ENCODE data around the gene RBM11.
A peak's percentile ranks its signal among the peaks of the same experiment; 100 is the strongest.
"Not testable (repeated sequence)": the region's sequence is repeated elsewhere in the genome, so short reads cannot be mapped to it uniquely, and the experiment has no call there.

RBM11 gene, protein sequence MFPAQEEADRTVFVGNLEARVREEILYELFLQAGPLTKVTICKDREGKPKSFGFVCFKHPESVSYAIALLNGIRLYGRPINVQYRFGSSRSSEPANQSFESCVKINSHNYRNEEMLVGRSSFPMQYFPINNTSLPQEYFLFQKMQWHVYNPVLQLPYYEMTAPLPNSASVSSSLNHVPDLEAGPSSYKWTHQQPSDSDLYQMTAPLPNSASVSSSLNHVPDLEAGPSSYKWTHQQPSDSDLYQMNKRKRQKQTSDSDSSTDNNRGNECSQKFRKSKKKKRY

DNA sequence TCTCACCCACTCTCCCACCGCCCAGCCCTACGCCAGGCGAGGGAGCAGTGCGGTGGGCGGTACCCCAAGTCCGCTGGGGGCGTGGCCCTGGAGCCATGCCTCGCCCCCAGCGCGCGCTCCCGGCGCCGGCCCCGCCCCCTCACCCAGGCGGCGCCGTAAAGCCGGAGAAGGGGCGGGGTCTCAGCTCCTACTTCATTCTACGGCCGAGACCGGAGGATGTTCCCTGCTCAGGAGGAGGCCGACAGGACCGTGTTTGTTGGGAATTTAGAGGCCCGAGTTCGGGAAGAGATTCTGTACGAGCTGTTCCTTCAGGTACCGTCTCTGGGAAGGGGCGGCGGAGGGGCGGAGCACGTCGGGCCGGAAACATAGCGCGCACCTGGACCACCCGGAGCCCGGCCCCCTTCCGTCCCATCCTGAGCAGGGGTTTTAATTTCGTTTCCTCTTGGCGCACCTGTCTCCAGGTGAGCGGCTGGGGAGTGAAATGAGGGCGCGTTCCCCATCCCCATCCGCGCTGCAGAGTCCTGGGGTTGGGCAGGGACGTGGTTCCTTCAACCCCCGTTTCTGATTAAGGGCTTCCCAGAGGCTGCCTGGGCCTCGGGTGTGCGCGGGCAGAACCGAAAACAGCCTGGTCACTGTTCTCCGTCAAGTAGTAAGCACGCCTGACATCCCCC is at the start of gene RBM11:
Gene RBM11, plus strand, starts transcription at position 187 of the 671 bp plus-strand sequence. Its CDS starts 30 bp downstream, at position 217.
- Histone ChIP-seq H3K4me1 (no peaks in the 10 kb centered on the region), H3K9me3 (no peaks in the 10 kb centered on the region), H3K36me3 (replicated peaks) (no peaks in the 10 kb centered on the region), H3K4me3 (peak within 1 kb of the TSS; percentile 65), H3K27me3 (ENCODE audit: low read depth) (peaks cover 17% of the 10 kb centered on the region)
- in situ Hi-C loops (cut with MboI; ENCODE audit: low sequenced_read_pairs) = no loop called here
- DNase-seq (ENCODE audit: low spot score in 2 of 2) = peak; percentile 77 to 88

DNA sequence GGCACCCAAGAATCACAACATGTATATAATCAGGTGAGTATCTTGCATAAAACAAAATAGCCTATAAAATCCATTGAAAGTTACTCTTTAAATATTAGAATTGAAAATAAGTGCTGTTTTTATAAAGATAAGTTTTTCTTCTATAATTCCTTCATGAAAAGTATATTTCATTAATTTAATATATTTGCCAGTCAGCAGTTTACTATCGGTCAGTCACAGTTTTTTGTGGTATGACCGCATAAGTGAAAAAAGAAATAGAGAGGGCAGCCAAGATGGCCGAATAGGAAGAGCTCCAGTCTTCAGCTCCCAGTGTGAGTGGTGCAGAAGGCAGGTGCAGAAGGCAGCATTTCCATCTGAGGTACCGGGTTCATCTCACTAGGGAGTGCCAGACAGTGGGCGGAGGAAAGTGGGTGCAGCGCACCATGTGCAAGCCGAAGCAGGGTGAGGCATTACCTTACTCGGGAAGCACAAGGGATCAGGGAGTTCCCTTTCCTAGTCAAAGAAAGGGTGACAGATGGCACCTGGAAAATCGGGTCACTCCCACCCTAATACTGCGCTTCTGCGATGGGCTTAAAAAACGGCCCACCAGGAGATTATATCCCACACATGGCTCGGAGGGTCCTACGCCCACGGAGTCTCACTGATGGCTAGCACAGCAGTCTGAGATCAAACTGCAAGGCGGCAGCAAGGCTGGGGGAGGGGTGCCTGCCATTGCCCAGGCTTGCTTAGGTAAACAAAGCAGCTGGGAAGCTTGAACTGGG is 49.3 kb upstream of the RBM11 start:
- DNase-seq (ENCODE audit: low spot score in 2 of 2) = peak in 1 of 2 experiments; percentile 11
- H3K36me3 ChIP-seq (replicated peaks); H3K27me3 ChIP-seq (ENCODE audit: low read depth); H3K4me3 ChIP-seq; H3K4me1 ChIP-seq; in situ Hi-C loops (cut with MboI; ENCODE audit: low sequenced_read_pairs); H3K9me3 ChIP-seq: not testable (repeated sequence)

DNA sequence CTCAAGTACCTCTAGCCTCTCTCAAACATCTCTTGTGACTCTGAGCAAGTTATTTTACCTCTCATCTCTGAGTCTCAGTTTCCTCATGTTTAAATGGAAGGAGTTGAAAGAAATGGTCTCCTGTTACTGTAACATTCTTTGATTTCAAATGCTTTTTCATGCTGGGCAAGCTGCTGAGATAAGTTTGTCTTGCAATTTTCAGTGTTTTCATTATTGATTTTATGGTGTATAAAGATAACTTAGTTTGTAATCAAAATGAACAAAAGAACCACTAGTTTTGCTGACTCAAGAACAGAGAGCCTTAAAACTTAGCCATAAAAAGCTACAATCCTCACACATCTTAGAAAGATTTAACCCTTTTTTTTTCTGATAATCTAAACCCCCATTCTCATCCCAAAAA is 9.7 kb upstream of the RBM11 start:
- in situ Hi-C loops (cut with MboI; ENCODE audit: low sequenced_read_pairs) = no loop called here

DNA sequence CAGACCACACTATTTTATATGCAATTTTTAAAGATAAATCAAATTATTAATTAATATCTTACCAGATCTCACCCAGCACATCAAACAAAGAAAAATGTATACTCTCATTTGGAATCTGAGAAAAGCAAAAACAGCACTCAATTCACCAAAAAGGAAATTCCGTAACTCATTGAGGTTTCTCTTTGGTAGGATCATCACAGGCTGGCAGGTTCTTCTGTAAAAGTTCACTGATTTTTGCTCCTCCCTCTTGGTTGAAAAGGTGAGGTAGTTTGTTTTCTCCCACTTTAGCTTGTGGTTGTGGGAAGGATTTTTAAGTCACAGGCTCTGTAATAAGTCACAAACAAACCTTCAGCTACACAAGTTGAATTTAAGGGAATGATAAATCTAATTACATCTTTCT is 5.2 kb upstream of the RBM11 start, which contains the start of gene LIPI:
Gene LIPI, minus strand, starts transcription at position 218 of the 400 bp plus-strand sequence. Its CDS starts 110 bp downstream, at position 108.
- in situ Hi-C loops (cut with MboI; ENCODE audit: low sequenced_read_pairs) = no loop called here
- no peak for DNase-seq (ENCODE audit: low spot score in 2 of 2)
- H3K4me3 ChIP-seq = no peak within 1 kb of the TSS

More for the DNA sequence above, 9.7 kb upstream of the RBM11 start:
- DNase-seq (ENCODE audit: low spot score in 2 of 2) = no peak
- Histone ChIP-seq H3K4me1 (no peaks in the 10 kb centered on the region), H3K27me3 (ENCODE audit: low read depth) (peaks cover 12% of the 10 kb centered on the region; the same call in 1 of the 2 replicates), H3K36me3 (replicated peaks) (no peaks in the 10 kb centered on the region), H3K9me3 (no peaks in the 10 kb centered on the region), H3K4me3 (no peak overlapping the region)

DNA sequence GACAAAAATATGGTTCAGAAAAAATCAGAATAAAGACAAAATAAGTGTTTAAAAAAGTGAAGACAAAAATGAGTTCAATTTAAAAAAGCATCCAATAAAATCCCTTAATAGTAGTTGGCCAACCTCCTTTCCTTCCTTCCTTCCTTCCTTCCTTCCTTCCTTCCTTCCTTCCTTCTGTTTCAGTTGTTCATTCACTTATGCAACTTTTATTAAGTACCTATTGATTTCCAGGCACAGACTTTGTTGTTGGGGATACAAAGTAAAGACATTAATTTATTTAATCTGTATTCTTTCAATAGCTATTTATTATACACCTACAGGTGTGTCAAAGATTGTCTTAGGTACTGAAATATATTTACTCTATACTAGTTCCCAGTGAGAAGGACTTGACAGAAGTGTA is 2.8 kb upstream of the RBM11 start:
- Histone ChIP-seq H3K27me3 (ENCODE audit: low read depth) (peaks cover 24% of the 10 kb centered on the region), H3K9me3 (no peaks in the 10 kb centered on the region), H3K4me3 (no peak overlapping the region), H3K36me3 (replicated peaks) (no peaks in the 10 kb centered on the region), H3K4me1 (no peaks in the 10 kb centered on the region)
- in situ Hi-C loops (cut with MboI; ENCODE audit: low sequenced_read_pairs) = no loop called here
- no peak for DNase-seq (ENCODE audit: low spot score in 2 of 2)

More for the DNA sequence above, 5.2 kb upstream of the RBM11 start, which contains the start of gene LIPI:
- Histone ChIP-seq H3K36me3 (replicated peaks) (no peaks in the 10 kb centered on the region), H3K9me3 (no peaks in the 10 kb centered on the region), H3K4me1 (no peaks in the 10 kb centered on the region), H3K27me3 (ENCODE audit: low read depth) (peaks cover 27% of the 10 kb centered on the region)

DNA sequence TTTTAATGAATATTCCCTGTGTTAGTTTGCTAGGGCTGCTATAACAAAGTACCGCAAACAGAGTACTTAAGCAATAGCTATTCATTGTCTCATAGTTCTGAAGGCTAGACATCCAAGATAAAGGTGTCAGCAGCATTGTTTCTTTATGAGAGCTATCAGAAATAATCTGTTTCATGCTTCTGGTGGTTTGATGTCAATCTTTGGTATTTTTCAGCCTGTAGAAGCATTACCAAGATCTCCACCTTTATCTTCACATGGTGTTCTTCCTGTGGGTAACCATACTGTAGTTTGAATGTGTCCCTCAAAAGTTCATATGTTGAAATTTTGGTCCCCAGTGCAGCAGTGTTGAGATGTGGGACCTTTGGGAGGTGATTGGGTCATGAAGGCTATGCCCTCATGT is 7.4 kb downstream of the RBM11 start:
- in situ Hi-C loops (cut with MboI; ENCODE audit: low sequenced_read_pairs) = no loop called here

DNA sequence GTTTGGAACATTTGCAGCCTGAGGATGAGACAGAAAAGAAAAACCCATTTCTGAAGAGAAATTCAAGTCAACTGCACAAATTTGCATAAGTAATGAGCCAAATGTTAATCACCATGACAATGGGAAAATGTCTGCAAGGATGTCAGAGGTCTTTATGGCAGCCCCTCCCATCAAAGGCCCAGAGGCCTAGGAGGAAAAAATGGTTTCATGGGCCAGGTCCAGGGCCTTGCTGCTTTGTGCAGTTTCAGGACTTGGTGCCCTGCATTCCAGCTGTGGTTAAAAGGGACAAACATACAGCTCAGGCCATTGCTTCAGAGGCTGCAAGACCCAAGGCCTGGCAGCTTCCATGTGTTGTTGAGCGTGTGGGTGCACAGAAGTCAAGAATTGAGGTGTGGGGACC is 13.4 kb downstream of the RBM11 start:
- Histone ChIP-seq H3K27me3 (ENCODE audit: low read depth) (no peaks in the 10 kb centered on the region), H3K9me3 (peaks cover 3% of the 10 kb centered on the region; the same call in 1 of the 2 replicates), H3K4me3 (no peak overlapping the region), H3K4me1 (no peaks in the 10 kb centered on the region), H3K36me3 (replicated peaks) (no peaks in the 10 kb centered on the region)
- in situ Hi-C loops (cut with MboI; ENCODE audit: low sequenced_read_pairs) = no loop called here
- no peak for DNase-seq (ENCODE audit: low spot score in 2 of 2)

More for the DNA sequence above, 7.4 kb downstream of the RBM11 start:
- no peaks in the 10 kb centered on the region for H3K27me3 ChIP-seq (ENCODE audit: low read depth)
- H3K4me3 ChIP-seq = no peak overlapping the region
- no peak for DNase-seq (ENCODE audit: low spot score in 2 of 2)
- H3K36me3 ChIP-seq (replicated peaks) = no peaks in the 10 kb centered on the region
- no peaks in the 10 kb centered on the region; the same call in 1 of the 2 replicates for H3K9me3 ChIP-seq
- H3K4me1 ChIP-seq = no peaks in the 10 kb centered on the region

DNA sequence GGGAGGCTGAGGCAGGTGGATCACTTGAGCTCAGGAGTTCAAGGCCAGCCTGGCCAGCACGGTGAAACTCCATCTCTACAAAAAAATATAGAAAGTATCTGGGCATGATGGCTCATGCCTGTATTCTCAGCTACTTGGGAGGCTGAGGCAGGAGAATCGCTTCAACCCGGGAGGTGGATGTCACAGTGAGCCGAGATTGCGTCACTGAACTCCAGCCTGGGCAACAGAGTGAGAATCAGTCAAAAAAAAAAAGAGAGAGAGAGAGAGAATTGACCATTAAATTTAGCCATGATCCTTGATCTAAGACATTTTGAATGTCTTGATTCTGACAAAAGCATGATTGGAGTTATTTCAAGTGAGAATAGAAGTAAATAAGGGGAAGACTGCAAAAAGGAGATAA is 19.1 kb downstream of the RBM11 start:
- no peak overlapping the region for H3K4me3 ChIP-seq
- DNase-seq (ENCODE audit: low spot score in 2 of 2) = no peak
- H3K9me3 ChIP-seq = no peaks in the 10 kb centered on the region
- H3K4me1 ChIP-seq = no peaks in the 10 kb centered on the region
- H3K36me3 ChIP-seq (replicated peaks) = no peaks in the 10 kb centered on the region
- H3K27me3 ChIP-seq (ENCODE audit: low read depth) = no peaks in the 10 kb centered on the region
- in situ Hi-C loops (cut with MboI; ENCODE audit: low sequenced_read_pairs) = no loop called here

DNA sequence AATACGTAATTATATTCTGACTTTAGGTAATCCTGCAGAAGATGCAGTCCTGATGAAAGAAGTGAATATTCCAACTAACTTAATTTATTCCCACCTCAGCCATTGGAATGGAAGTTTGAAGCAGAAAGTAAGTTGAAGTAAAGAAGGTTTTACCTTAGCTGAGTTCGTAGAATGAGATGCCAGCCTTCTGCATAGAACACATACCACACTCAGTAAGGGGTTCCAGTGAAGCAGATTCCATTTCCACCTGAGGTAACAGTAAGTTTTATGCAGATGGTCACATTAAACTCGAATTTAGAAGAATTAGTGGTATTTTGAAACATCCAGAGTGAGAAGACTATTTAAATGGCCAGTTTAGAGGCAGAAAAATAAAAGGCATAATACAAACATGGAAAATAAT is 20.2 kb downstream of the RBM11 start:
- in situ Hi-C loops (cut with MboI; ENCODE audit: low sequenced_read_pairs) = no loop called here
- H3K4me3 ChIP-seq = no peak overlapping the region
- H3K27me3 ChIP-seq (ENCODE audit: low read depth) = no peaks in the 10 kb centered on the region
- H3K9me3 ChIP-seq = no peaks in the 10 kb centered on the region
- DNase-seq (ENCODE audit: low spot score in 2 of 2) = no peak
- no peaks in the 10 kb centered on the region for H3K36me3 ChIP-seq (replicated peaks)
- H3K4me1 ChIP-seq = no peaks in the 10 kb centered on the region

DNA sequence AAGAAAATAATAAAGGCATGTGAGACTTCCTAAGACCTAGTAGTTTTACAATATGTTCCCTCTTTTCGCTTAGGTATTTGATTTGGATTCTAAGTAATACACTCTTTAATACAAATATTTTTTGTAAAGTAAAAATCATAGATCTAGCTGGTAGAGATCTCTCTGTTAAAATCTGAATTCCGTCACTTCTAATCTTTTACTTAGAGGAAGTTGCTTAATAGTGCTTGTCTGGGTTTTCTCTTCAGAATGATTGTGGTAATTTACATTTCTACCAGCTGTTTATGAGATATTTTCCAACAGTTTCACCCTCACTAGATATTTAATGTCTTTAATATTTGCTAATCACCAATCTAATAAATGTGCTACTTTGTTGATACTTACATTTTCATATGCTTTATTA is 23.3 kb downstream of the RBM11 start:
- Histone ChIP-seq H3K27me3 (ENCODE audit: low read depth) (no peaks in the 10 kb centered on the region), H3K9me3 (no peaks in the 10 kb centered on the region), H3K4me3 (no peak overlapping the region), H3K36me3 (replicated peaks) (no peaks in the 10 kb centered on the region), H3K4me1 (no peaks in the 10 kb centered on the region; the same call in 1 of the 2 replicates)
- in situ Hi-C loops (cut with MboI; ENCODE audit: low sequenced_read_pairs) = no loop called here
- no peak for DNase-seq (ENCODE audit: low spot score in 2 of 2)

DNA sequence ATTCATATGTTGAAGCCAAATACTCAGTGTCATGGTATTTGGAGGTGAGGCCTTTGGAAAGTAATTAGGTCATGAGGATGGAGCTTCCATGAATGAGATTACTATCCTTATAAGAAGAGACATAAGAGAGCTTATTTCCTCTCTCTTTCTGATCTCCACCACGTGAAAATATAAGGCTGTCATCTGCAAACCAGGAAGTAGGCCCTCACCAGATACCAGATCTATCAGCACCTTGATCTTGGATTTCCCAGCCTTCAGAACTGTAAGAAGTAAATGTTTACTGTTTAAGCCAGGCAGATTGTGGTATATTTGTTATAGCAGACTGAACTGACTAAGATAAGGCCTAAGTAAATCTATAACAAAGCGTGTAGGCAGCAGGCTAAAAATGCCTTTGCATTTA is 25.3 kb downstream of the RBM11 start:
- Histone ChIP-seq H3K4me3 (no peak overlapping the region), H3K9me3 (no peaks in the 10 kb centered on the region), H3K4me1 (no peaks in the 10 kb centered on the region; the same call in 1 of the 2 replicates), H3K27me3 (ENCODE audit: low read depth) (no peaks in the 10 kb centered on the region), H3K36me3 (replicated peaks) (no peaks in the 10 kb centered on the region)
- no peak for DNase-seq (ENCODE audit: low spot score in 2 of 2)
- in situ Hi-C loops (cut with MboI; ENCODE audit: low sequenced_read_pairs) = no loop called here

DNA sequence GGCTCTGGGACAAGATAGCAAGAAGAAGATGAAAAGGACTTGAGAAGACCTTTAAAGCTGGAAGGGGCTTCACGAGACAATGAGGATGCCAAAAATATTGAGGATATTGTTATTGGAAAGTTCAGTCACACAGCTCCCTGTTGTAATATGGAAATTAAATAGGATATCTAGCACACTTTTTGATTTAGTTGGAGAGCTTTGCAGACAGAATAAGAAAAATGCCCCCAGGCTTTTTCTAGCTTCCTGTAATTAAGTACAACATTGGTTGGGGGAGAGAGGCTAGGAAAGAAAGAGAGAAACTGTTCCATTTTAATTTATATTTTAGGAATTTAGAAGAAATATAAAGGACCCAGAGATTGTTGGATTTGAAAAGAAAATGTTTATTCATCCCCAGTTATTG is 27.5 kb downstream of the RBM11 start:
- Histone ChIP-seq H3K9me3 (no peaks in the 10 kb centered on the region), H3K36me3 (replicated peaks) (no peaks in the 10 kb centered on the region), H3K4me3 (no peak overlapping the region), H3K4me1 (no peaks in the 10 kb centered on the region; the same call in 1 of the 2 replicates), H3K27me3 (ENCODE audit: low read depth) (no peaks in the 10 kb centered on the region)
- DNase-seq (ENCODE audit: low spot score in 2 of 2) = no peak
- in situ Hi-C loops (cut with MboI; ENCODE audit: low sequenced_read_pairs) = no loop called here

DNA sequence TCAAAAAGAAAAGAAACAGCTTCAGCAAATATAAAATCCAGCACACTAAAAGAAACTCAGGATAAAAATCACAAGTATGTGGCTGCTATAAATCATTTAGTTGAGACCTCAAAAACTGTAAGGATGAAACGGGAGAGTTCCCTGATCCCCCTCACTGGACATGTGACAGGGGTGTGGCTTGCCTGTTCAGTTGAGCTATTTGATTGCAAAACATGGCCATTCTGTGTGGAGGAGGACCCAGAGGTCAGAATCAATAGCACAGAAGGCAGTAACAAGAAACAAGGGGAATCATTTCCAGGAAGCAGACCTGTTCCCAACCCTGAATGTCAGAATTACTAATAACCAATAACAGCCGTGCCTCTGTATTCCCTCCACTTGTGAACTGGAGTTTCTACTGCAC is 27.9 kb downstream of the RBM11 start:
- H3K4me1 ChIP-seq = no peaks in the 10 kb centered on the region; the same call in 1 of the 2 replicates
- H3K4me3 ChIP-seq = no peak overlapping the region
- H3K27me3 ChIP-seq (ENCODE audit: low read depth) = no peaks in the 10 kb centered on the region
- peak in 1 of 2 experiments; percentile 9 for DNase-seq (ENCODE audit: low spot score in 2 of 2)
- H3K9me3 ChIP-seq = no peaks in the 10 kb centered on the region
- no peaks in the 10 kb centered on the region for H3K36me3 ChIP-seq (replicated peaks)
- in situ Hi-C loops (cut with MboI; ENCODE audit: low sequenced_read_pairs) = no loop called here

DNA sequence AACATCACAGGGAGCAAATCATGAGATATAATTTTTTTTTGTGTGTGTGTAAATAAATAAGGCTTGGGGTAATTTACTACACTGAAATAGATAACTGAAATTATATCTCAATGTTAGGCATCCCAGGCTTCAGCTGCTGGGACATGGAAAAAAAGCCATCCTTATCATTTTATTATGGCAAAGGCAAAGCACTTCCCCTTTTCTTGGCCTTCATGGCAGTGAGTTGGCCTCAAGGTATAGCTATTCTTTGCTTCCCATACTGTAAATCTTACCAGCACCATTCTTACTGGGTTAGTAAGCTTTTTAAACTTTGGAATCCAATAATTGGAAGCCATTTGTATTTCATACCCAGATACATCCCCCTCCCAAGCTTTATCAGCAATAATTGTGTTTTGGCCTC is 29.0 kb downstream of the RBM11 start:
- Histone ChIP-seq H3K36me3 (replicated peaks) (no peaks in the 10 kb centered on the region), H3K4me3 (no peak overlapping the region), H3K27me3 (ENCODE audit: low read depth) (no peaks in the 10 kb centered on the region), H3K4me1 (no peaks in the 10 kb centered on the region; the same call in 1 of the 2 replicates), H3K9me3 (no peaks in the 10 kb centered on the region)
- in situ Hi-C loops (cut with MboI; ENCODE audit: low sequenced_read_pairs) = no loop called here
- no peak for DNase-seq (ENCODE audit: low spot score in 2 of 2)

Data from HAP-1 (cell line).